ENCODE results near the gene GLDN. TPM values are rescaled to one million over a fixed set of nuclear protein-coding genes. Genes with fewer than 3 reads are reported as not detected.

Gene GLDN
- total RNA-seq, 1 experiment from 2014 or later: 0.77 TPM

DNA sequence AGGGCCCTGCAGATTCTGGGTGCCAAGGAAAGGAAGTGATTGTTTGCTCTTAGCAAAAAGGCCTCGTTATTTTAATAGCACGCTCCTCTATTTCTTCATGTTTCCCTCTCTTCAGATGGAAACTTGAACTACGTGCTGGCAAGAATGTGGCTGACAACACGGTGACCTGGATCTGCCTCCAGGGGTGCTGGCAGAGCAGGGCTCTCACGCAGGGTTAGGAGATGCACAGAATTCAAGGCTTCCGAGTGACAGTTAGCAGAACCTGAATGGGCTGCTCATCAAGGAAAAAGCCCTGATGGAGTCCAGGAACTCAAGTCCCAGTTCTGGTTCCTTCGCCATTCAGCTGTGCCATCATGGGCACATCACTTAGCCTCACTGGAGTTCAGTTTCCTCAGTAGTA is 25.7 kb upstream of the GLDN start:
- POLR2A ChIA-PET: no interaction called here
- Mint-ChIP-seq H3K4me1 (peaks cover 7% of the 10 kb centered on the region), H3K36me3 (no peaks in the 10 kb centered on the region), H3K27ac (no peak overlapping the region), H3K4me3 (no peak overlapping the region), H3K9me3 (no peaks in the 10 kb centered on the region), H3K27me3 (ENCODE audit: low read depth) (peaks cover 3% of the 10 kb centered on the region; the same call in 1 of the 2 replicates)
- CTCF ChIA-PET: no interaction called here
- ATAC-seq: no peak
- TF ChIP-seq RORB (CRISPR knock-in tag; IDR thresholded peaks at IDR 0.05): no peak
- no peak for TF ChIP-seq NFYB (CRISPR knock-in tag; conservative IDR thresholded peaks at IDR 0.05; ENCODE audit: low read depth)
- no peak for TF ChIP-seq MYBL2 (CRISPR knock-in tag; IDR thresholded peaks at IDR 0.05)
- TF ChIP-seq ZNF317 (CRISPR knock-in tag; IDR thresholded peaks at IDR 0.05; ENCODE audit: borderline replicate concordance, low read depth): no peak
- no peak for TF ChIP-seq SMAD4 (CRISPR knock-in tag; IDR thresholded peaks at IDR 0.05)
- TF ChIP-seq TP53 (CRISPR knock-in tag; IDR thresholded peaks at IDR 0.05): no peak
- TF ChIP-seq, protein P1, sequence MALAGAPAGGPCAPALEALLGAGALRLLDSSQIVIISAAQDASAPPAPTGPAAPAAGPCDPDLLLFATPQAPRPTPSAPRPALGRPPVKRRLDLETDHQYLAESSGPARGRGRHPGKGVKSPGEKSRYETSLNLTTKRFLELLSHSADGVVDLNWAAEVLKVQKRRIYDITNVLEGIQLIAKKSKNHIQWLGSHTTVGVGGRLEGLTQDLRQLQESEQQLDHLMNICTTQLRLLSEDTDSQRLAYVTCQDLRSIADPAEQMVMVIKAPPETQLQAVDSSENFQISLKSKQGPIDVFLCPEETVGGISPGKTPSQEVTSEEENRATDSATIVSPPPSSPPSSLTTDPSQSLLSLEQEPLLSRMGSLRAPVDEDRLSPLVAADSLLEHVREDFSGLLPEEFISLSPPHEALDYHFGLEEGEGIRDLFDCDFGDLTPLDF (CRISPR knock-in tag; IDR thresholded peaks at IDR 0.05): no peak
- TF ChIP-seq, protein P2, sequence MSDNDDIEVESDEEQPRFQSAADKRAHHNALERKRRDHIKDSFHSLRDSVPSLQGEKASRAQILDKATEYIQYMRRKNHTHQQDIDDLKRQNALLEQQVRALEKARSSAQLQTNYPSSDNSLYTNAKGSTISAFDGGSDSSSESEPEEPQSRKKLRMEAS (CRISPR knock-in tag; IDR thresholded peaks at IDR 0.05): no peak
- TF ChIP-seq ZNF416 (CRISPR knock-in tag; IDR thresholded peaks at IDR 0.05): no peak
- TF ChIP-seq TCF7 (CRISPR knock-in tag; IDR thresholded peaks at IDR 0.05; ENCODE audit: low read depth): no peak
- no peak for TF ChIP-seq JUN (CRISPR knock-in tag; IDR thresholded peaks at IDR 0.05)
- TF ChIP-seq EMX1 (CRISPR knock-in tag; IDR thresholded peaks at IDR 0.05): no peak
- TF ChIP-seq RELA (CRISPR knock-in tag; IDR thresholded peaks at IDR 0.05; ENCODE audit: borderline replicate concordance): no peak
- no peak for TF ChIP-seq ZNF263 (CRISPR knock-in tag; IDR thresholded peaks at IDR 0.05; ENCODE audit: low read depth)
- DNase-seq (ENCODE audit: low spot score): no peak

DNA sequence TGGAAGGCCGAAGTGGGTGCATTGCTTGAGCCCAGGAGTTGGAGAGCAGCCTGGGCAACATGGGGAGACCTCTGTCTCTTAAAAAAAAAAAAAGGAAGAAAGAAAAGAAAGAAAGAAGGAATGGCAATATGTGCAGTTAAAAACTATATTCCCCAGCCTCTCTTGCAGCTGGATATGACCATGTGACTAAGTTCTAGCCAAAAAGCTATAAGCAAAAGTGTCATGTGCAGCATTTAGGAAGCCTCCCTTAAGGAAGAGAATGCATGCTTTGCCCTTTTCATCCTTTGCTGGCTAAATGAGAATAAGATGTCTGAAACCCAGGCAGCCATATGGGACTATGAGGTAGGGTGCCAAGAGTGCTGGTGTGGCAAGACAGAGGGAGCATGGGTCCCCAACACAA is 24.8 kb upstream of the GLDN start:
- DNase-seq (ENCODE audit: low spot score) (no peak), ATAC-seq (no peak)
- no peak overlapping the region for H3K4me3 Mint-ChIP-seq
- no peaks in the 10 kb centered on the region for H3K9me3 Mint-ChIP-seq
- H3K4me1 Mint-ChIP-seq: peaks cover 7% of the 10 kb centered on the region
- H3K27ac Mint-ChIP-seq: no peak overlapping the region
- H3K36me3 Mint-ChIP-seq: no peaks in the 10 kb centered on the region
- H3K27me3 Mint-ChIP-seq (ENCODE audit: low read depth): peaks cover 6% of the 10 kb centered on the region
- POLR2A ChIA-PET: no interaction called here
- CTCF ChIA-PET: no interaction called here
- TF ChIP-seq TCF7 (CRISPR knock-in tag; IDR thresholded peaks at IDR 0.05; ENCODE audit: low read depth) (no peak), ESRRA (CRISPR knock-in tag; IDR thresholded peaks at IDR 0.05; ENCODE audit: borderline replicate concordance) (no peak), OVOL2 (CRISPR knock-in tag; IDR thresholded peaks at IDR 0.05; ENCODE audit: borderline replicate concordance) (no peak), IRF2 (CRISPR knock-in tag; IDR thresholded peaks at IDR 0.05; ENCODE audit: borderline replicate concordance, low read depth) (no peak), CREB1 (CRISPR knock-in tag; IDR thresholded peaks at IDR 0.05) (no peak), ZNF138 (CRISPR knock-in tag; conservative IDR thresholded peaks at IDR 0.05) (no peak), JUN (CRISPR knock-in tag; IDR thresholded peaks at IDR 0.05) (no peak), FOXK1 (CRISPR knock-in tag; IDR thresholded peaks at IDR 0.05) (no peak), RORB (CRISPR knock-in tag; IDR thresholded peaks at IDR 0.05) (no peak), NFATC4 (CRISPR knock-in tag; IDR thresholded peaks at IDR 0.05) (no peak)
- TF ChIP-seq, protein P3, sequence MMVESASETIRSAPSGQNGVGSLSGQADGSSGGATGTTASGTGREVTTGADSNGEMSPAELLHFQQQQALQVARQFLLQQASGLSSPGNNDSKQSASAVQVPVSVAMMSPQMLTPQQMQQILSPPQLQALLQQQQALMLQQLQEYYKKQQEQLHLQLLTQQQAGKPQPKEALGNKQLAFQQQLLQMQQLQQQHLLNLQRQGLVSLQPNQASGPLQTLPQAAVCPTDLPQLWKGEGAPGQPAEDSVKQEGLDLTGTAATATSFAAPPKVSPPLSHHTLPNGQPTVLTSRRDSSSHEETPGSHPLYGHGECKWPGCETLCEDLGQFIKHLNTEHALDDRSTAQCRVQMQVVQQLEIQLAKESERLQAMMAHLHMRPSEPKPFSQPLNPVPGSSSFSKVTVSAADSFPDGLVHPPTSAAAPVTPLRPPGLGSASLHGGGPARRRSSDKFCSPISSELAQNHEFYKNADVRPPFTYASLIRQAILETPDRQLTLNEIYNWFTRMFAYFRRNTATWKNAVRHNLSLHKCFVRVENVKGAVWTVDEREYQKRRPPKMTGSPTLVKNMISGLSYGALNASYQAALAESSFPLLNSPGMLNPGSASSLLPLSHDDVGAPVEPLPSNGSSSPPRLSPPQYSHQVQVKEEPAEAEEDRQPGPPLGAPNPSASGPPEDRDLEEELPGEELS (CRISPR knock-in tag; IDR thresholded peaks at IDR 0.05): no peak
- TF ChIP-seq, protein P4, sequence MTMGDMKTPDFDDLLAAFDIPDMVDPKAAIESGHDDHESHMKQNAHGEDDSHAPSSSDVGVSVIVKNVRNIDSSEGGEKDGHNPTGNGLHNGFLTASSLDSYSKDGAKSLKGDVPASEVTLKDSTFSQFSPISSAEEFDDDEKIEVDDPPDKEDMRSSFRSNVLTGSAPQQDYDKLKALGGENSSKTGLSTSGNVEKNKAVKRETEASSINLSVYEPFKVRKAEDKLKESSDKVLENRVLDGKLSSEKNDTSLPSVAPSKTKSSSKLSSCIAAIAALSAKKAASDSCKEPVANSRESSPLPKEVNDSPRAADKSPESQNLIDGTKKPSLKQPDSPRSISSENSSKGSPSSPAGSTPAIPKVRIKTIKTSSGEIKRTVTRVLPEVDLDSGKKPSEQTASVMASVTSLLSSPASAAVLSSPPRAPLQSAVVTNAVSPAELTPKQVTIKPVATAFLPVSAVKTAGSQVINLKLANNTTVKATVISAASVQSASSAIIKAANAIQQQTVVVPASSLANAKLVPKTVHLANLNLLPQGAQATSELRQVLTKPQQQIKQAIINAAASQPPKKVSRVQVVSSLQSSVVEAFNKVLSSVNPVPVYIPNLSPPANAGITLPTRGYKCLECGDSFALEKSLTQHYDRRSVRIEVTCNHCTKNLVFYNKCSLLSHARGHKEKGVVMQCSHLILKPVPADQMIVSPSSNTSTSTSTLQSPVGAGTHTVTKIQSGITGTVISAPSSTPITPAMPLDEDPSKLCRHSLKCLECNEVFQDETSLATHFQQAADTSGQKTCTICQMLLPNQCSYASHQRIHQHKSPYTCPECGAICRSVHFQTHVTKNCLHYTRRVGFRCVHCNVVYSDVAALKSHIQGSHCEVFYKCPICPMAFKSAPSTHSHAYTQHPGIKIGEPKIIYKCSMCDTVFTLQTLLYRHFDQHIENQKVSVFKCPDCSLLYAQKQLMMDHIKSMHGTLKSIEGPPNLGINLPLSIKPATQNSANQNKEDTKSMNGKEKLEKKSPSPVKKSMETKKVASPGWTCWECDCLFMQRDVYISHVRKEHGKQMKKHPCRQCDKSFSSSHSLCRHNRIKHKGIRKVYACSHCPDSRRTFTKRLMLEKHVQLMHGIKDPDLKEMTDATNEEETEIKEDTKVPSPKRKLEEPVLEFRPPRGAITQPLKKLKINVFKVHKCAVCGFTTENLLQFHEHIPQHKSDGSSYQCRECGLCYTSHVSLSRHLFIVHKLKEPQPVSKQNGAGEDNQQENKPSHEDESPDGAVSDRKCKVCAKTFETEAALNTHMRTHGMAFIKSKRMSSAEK (CRISPR knock-in tag; IDR thresholded peaks at IDR 0.05; ENCODE audit: borderline replicate concordance): no peak
- TF ChIP-seq, protein P5, sequence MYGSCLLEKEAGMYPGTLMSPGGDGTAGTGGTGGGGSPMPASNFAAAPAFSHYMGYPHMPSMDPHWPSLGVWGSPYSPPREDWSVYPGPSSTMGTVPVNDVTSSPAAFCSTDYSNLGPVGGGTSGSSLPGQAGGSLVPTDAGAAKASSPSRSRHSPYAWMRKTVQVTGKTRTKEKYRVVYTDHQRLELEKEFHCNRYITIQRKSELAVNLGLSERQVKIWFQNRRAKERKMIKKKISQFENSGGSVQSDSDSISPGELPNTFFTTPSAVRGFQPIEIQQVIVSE (CRISPR knock-in tag; IDR thresholded peaks at IDR 0.05; ENCODE audit: borderline replicate concordance): no peak
- TF ChIP-seq, protein P6, sequence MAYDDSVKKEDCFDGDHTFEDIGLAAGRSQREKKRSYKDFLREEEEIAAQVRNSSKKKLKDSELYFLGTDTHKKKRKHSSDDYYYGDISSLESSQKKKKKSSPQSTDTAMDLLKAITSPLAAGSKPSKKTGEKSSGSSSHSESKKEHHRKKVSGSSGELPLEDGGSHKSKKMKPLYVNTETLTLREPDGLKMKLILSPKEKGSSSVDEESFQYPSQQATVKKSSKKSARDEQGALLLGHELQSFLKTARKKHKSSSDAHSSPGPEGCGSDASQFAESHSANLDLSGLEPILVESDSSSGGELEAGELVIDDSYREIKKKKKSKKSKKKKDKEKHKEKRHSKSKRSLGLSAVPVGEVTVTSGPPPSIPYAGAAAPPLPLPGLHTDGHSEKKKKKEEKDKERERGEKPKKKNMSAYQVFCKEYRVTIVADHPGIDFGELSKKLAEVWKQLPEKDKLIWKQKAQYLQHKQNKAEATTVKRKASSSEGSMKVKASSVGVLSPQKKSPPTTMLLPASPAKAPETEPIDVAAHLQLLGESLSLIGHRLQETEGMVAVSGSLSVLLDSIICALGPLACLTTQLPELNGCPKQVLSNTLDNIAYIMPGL (CRISPR knock-in tag; IDR thresholded peaks at IDR 0.05): no peak

Data from WTC11 (cell line).